Liver (tissue), 3 donors: ENCODE data around the gene SEC14L5.

Experiments used
- CTCF ChIP-seq: fragments of 150-350 bp; IDR thresholded peaks from 2 replicates; pipeline ENCODE4 v1.5.1; 2017; ENCODE audit warnings: improper control_type of control experiment, low read depth, low read length; ENCODE audit not compliant: missing input control
- EGR1 ChIP-seq, 2 donors: IDR thresholded peaks; 2 replicates each; pipeline ENCODE4 v1.6.1; 2016 to 2018; ENCODE audit warnings: antibody characterized with exemption in 2 of 2, low read depth in 2 of 2
- FOXA1 ChIP-seq: IDR thresholded peaks from 2 replicates; pipeline ENCODE4 v1.6.1; 2016; ENCODE audit warnings: antibody characterized with exemption
- GABPA ChIP-seq, 2 donors: IDR thresholded peaks in 1 of 2; conservative IDR thresholded peaks in 1 of 2; 2 replicates each; pipeline ENCODE4 v1.6.1; 2016; ENCODE audit warnings: antibody characterized with exemption in 2 of 2, mild to moderate bottlenecking in 1 of 2, moderate library complexity in 1 of 2
- JUND ChIP-seq, 2 donors: IDR thresholded peaks; 2 replicates each; pipeline ENCODE4 v1.6.1; 2016; ENCODE audit warnings: antibody characterized with exemption in 2 of 2
- NR2F2 ChIP-seq: IDR thresholded peaks from 2 replicates; pipeline ENCODE4 v1.6.1; 2016; ENCODE audit warnings: antibody characterized with exemption
- RAD21 ChIP-seq, 2 donors: IDR thresholded peaks; 2 replicates each; pipeline ENCODE4 v1.6.1; 2016; ENCODE audit warnings: antibody characterized with exemption in 2 of 2, mild to moderate bottlenecking in 2 of 2
- REST ChIP-seq: IDR thresholded peaks from 2 replicates; pipeline ENCODE4 v1.6.1; 2016; ENCODE audit warnings: antibody characterized with exemption, mild to moderate bottlenecking
- RXRA ChIP-seq, 2 donors: IDR thresholded peaks; 2 replicates each; pipeline ENCODE4 v1.6.1; 2017 to 2018; ENCODE audit warnings: antibody characterized with exemption in 2 of 2, mild to moderate bottlenecking in 1 of 2
- SP1 ChIP-seq: IDR thresholded peaks from 2 replicates; pipeline ENCODE4 v1.6.1; 2018; ENCODE audit warnings: antibody characterized with exemption, mild to moderate bottlenecking
- TAF1 ChIP-seq: conservative IDR thresholded peaks from 2 replicates; pipeline ENCODE4 v1.6.1; 2016; ENCODE audit warnings: antibody characterized with exemption, mild to moderate bottlenecking
- YY1 ChIP-seq: IDR thresholded peaks from 2 replicates; pipeline ENCODE4 v1.6.1; 2016; ENCODE audit warnings: antibody characterized with exemption, mild to moderate bottlenecking
- TF ChIP-seq, protein P1 (sequence below): IDR thresholded peaks from 2 replicates; pipeline ENCODE4 v1.6.1; 2016; ENCODE audit warnings: antibody characterized with exemption
- TF ChIP-seq, protein P2 (sequence below): IDR thresholded peaks from 2 replicates; pipeline ENCODE4 v1.6.1; 2016; ENCODE audit warnings: antibody characterized with exemption
- donor health status: healthy.
- donor health status: healthy.

GRCh38 chr16:4940719-4941118 is 17.4 kb upstream of the SEC14L5 start:
- no peak for TF ChIP-seq CTCF
- TF ChIP-seq TAF1, result no peak
- no peak for TF ChIP-seq NR2F2
- no peak for TF ChIP-seq FOXA1
- TF ChIP-seq GABPA (IDR thresholded peaks at IDR 0.05 in 1 of 2, conservative IDR thresholded peaks at IDR 0.05 in 1 of 2), result no peak
- TF ChIP-seq, protein P1, sequence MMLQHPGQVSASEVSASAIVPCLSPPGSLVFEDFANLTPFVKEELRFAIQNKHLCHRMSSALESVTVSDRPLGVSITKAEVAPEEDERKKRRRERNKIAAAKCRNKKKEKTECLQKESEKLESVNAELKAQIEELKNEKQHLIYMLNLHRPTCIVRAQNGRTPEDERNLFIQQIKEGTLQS, result no peak
- TF ChIP-seq, protein P2, sequence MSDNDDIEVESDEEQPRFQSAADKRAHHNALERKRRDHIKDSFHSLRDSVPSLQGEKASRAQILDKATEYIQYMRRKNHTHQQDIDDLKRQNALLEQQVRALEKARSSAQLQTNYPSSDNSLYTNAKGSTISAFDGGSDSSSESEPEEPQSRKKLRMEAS, result no peak
- TF ChIP-seq RAD21 (IDR thresholded peaks at IDR 0.05), result no peak
- TF ChIP-seq RXRA (IDR thresholded peaks at IDR 0.05), result no peak
- no peak for TF ChIP-seq REST
- TF ChIP-seq YY1, result no peak
- TF ChIP-seq JUND (IDR thresholded peaks at IDR 0.05), result no peak
- no peak for TF ChIP-seq EGR1 (IDR thresholded peaks at IDR 0.05; ENCODE audit: low read depth in 2 of 2)
- TF ChIP-seq SP1, result no peak
